D341Med (cell line): Measurements from ENCODE around the gene ITPR3.
A peak's percentile ranks its signal among the peaks of the same experiment; 100 is the strongest.

Experiments used
- DNase-seq: peaks from one replicate; pipeline ENCODE4 v3.0.0; 2012; ENCODE audit warnings: low spot score

The ITPR3 gene

DNA sequence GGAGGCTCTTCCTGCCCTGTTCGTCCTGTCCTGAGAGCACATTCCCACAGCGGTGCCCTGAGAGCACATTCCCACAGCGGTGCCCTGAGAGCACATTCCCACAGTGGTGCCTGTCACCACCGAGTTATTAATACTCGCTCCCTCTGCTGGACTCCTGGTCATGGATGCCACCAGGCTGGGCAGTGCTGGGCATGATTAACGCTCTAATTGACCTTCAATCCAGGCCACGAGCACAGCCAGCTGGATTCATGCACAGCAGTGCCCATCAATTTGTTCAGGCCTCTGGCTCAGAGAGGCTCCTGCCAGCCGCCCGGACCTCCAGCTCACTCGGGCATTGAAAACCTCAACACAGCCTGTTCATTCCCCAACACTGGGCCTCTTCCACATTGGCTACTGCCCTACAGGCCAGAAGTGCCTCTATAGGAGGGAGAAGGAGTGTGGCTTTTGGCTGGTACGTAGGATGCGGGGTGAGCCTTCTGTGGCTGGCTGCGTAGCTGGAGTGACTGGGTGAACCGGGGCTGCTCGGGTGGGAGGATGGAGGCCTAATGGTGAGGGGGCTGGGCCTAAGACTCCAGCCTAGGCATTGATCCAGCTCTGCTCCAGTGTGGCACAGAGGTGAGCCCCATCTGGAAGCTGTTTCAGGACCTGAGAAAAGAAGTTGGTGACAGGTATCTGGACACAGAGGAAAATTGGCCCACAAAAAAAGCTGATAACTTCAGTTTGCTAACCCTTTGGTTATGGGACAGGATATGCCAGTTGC, 116.3 kb downstream of the ITPR3 start:
- no peak for DNase-seq

DNA sequence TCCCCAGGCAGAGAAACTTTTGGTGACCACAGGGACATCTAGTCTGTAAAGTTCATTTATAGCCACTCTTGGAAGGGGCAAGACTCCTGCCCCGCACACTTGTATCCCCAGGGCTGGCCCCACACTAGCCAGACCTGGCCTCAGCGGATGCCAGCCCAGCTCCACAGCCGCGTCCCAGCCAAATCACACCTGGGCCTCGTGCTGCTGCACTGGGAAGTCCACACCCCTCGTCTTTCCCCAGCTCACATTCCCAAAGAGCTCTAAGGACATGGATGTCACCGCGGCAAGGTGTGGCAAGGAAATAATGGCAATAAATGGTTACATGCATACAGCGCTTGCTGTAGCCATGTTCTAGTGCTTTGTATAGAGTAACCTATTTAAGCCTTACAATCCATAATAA, 117.0 kb downstream of the ITPR3 start:
- DNase-seq, result no peak

DNA sequence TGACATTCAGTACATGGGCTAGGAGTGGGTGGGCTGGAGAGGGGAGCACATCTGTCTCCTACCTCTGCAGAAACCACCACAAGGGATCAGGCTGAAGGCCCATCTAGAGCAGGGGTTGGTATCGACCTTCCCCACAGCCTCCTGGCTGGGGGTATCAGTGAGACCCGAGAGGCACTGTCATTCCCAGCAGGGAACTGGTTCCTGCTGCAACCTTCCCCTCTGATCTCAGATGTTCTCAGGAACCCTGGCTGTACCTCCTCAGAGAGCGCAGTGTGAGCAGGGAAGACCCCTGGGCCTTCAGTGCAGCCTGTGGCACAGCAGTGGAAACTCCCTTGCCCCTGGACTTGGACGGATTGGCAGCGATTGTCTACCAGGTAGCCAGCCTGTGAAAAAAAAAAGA, 117.8 kb downstream of the ITPR3 start:
- no peak for DNase-seq

GRCh38 chr6:33739571-33739970, 118.4 kb downstream of the ITPR3 start:
- DNase-seq, result no peak

- no peak for DNase-seq
Observed at GRCh38 chr6:33740204-33740608, 119.1 kb downstream of the ITPR3 start.

DNA sequence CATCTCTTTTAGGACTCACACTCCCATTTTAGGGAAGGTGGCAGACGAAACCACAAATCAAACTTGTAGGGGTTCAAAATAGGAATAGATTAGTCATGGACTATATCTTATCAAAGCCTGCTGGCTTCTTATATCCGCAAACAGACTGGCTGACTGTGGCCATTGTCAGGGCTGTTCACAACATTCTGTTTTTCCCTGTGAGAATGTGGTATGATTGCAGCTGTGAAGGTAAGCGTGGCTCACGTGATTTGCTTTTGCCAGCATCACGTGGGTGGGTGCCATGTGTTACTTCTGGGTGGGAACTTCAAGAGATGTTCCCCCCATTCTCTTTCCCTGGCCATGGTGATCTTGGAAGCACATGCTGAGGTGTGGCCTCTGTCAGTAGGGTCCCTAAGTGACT, 119.7 kb downstream of the ITPR3 start:
- no peak for DNase-seq

DNA sequence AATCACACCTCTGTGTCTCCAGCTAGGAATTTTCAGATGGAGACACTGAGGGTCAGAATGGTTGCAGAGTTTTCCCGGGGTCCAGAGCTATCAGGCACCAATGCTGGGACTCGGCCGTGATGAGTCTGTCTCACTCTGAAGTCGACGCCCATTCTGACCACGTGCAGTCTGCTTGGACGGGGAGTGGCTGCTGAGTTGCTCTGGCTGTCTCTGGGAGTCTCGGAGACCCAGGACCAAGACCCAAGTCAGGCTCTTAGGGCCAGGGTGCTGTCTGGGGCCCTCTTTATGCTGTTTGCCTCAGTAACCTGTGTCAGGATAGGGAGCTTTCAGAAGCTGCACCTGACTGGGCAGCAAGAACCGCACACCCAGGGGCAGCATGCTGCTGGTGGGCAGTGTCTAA, 121.0 kb downstream of the ITPR3 start:
- no peak for DNase-seq

- no peak for DNase-seq
Observed at GRCh38 chr6:33742837-33743236, 121.7 kb downstream of the ITPR3 start.

DNA sequence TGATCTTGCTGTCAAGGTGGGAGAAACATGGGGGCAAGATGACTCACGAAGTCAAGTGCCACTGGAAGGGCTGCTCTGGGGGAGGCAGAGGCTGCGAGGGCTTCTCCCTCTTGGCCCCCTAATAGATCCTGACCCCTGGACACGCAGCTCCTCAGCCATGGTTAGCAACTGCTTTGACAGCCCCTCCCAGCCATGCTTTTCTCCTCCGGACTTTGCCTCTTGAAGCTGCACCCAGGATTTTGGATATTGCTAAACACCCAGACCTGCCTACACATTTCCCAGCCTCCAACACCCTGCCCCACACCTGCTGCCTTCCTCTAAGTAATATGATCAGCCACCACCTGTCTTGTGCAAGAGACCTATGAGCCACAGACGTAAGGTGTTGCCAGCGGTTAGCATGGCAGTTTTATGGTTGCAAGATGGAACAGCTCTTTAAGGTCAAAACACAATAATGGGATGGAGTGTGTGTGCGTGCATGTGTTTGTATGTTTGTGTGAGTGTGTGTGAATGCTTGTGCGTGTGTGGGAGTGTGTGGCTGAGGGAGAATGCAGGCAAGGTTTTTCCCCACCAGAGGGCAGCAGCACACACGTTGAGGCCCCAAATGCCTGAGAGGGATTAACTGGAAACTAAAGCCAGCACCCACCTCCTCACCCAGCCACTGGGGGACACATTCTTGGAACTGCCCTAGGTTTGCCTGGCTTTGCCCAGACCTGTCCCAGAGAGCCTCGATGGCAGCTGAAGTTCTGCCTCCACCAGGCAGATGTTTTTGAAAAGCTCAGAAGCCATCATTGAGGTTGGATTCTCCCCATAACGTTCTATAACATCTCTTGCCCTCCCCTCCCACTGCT, 123.1 kb downstream of the ITPR3 start:
- DNase-seq, result peak; percentile 89

GRCh38 chr6:33744895-33745546, 123.9 kb downstream of the ITPR3 start:
- DNase-seq, result peak; percentile 66

DNA sequence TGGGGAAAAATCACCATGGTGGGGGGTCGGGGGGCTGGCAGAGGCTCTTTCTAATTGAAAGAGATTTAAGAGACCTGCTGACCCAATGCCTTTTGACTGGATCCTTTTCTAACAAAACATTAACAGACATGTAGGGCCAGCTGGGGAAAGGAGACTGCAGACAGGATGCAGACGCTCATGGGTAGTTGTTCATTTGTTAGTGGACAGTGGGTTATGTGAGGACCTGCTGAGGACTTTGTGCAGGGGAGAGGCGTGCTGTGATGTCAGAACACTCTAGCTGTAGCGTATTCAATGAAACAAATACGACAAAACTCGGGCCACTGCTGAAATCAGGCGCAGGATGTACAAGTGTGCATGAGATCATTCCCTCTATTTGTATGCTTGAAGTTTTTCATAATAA, 124.4 kb downstream of the ITPR3 start:
- no peak for DNase-seq
